B cell (primary cell): ENCODE data around the gene B4GALT5.

Source experiments
- EZH2 ChIP-seq: IDR thresholded peaks from 2 replicates; pipeline ENCODE4 v1.6.1; 2012; ENCODE audit warnings: borderline replicate concordance, low read depth, mild to moderate bottlenecking, moderate library complexity, low read length; ENCODE audit not compliant: insufficient read depth, poor library complexity, severe bottlenecking
- TF ChIP-seq, protein P1 (sequence below): fragments of 200-600 bp; IDR thresholded peaks from one replicate; pipeline ENCODE4 v1.8.0; 2022; ENCODE audit warnings: antibody characterized with exemption, mild to moderate bottlenecking

- TF ChIP-seq, protein P1, sequence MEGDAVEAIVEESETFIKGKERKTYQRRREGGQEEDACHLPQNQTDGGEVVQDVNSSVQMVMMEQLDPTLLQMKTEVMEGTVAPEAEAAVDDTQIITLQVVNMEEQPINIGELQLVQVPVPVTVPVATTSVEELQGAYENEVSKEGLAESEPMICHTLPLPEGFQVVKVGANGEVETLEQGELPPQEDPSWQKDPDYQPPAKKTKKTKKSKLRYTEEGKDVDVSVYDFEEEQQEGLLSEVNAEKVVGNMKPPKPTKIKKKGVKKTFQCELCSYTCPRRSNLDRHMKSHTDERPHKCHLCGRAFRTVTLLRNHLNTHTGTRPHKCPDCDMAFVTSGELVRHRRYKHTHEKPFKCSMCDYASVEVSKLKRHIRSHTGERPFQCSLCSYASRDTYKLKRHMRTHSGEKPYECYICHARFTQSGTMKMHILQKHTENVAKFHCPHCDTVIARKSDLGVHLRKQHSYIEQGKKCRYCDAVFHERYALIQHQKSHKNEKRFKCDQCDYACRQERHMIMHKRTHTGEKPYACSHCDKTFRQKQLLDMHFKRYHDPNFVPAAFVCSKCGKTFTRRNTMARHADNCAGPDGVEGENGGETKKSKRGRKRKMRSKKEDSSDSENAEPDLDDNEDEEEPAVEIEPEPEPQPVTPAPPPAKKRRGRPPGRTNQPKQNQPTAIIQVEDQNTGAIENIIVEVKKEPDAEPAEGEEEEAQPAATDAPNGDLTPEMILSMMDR = no peak
- TF ChIP-seq EZH2 = no peak
These were observed 79.6 kb downstream of the B4GALT5 start for GRCh38 chr20:49634116-49634515.
